Rectal smooth muscle tissue (tissue), 1 donor: ENCODE measurements around the gene MID2.
"Not testable (repeated sequence)": the region's sequence is repeated elsewhere in the genome, so short reads cannot be mapped to it uniquely, and the experiment has no call there.

Experiments
- H3K27ac ChIP-seq: one replicate; pipeline ENCODE4 v1.7.0; 2013; ENCODE audit warnings: low read depth, low read length, inconsistent platforms
- H3K27me3 ChIP-seq: one replicate; pipeline ENCODE4 v1.7.0; 2013; ENCODE audit warnings: low read length; ENCODE audit not compliant: control insufficient read depth, insufficient read depth
- H3K36me3 ChIP-seq: one replicate; pipeline ENCODE4 v1.7.0; 2013; ENCODE audit warnings: low read length; ENCODE audit not compliant: control insufficient read depth, insufficient read depth
- H3K4me1 ChIP-seq: one replicate; pipeline ENCODE4 v1.7.0; 2013; ENCODE audit warnings: low read length; ENCODE audit not compliant: control insufficient read depth, insufficient read depth
- H3K4me3 ChIP-seq: one replicate; pipeline ENCODE4 v1.7.0; 2013; ENCODE audit warnings: low read length
- H3K9ac ChIP-seq: one replicate; pipeline ENCODE4 v1.7.0; 2013; ENCODE audit warnings: low read length

Gene MID2

DNA sequence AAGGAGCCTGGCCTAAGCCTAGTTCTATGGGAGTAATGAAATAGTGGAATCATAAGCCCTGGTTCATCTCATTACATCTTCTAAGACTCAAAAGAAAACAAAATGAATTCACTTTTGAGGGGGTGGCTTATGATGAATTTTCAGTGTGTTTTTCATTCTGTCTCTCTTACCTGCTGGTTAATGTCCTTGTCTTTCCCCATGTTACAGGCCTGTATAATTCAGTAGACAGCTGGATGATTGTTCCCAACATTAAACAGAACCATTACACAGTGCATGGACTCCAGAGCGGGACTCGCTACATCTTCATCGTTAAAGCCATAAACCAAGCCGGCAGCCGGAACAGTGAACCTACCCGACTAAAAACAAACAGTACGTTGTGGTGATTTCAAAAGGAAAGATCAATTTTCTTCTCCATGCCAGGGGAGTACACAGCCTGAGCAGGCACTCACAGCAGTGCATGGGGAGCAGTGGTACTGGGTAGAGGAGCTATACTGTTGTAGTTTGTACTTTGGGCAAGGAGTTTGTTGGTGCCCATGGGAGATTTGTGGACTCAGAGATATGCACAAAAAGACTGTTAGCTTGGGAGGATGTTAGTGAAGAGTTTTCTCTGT lies 98.6 kb downstream of the MID2 start:
- no peak overlapping the region for H3K27ac ChIP-seq
- H3K36me3 ChIP-seq, result no peaks in the 10 kb centered on the region
- H3K27me3 ChIP-seq, result no peaks in the 10 kb centered on the region
- H3K9ac ChIP-seq, result no peak overlapping the region
- H3K4me3 ChIP-seq, result no peak overlapping the region
- H3K4me1 ChIP-seq, result no peaks in the 10 kb centered on the region

- Histone ChIP-seq H3K4me3 (no peak overlapping the region), H3K27me3 (no peaks in the 10 kb centered on the region), H3K36me3 (no peaks in the 10 kb centered on the region), H3K4me1 (no peaks in the 10 kb centered on the region), H3K9ac (no peak overlapping the region), H3K27ac (no peak overlapping the region)
Observed at GRCh38 chrX:107934262-107934661, 108.6 kb downstream of the MID2 start.

- Histone ChIP-seq H3K4me1 (no peaks in the 10 kb centered on the region), H3K27ac (no peak overlapping the region), H3K9ac (no peak overlapping the region), H3K4me3 (no peak overlapping the region), H3K36me3 (no peaks in the 10 kb centered on the region), H3K27me3 (peaks cover 3% of the 10 kb centered on the region)
Observed at GRCh38 chrX:107935200-107935599, 109.5 kb downstream of the MID2 start.

DNA sequence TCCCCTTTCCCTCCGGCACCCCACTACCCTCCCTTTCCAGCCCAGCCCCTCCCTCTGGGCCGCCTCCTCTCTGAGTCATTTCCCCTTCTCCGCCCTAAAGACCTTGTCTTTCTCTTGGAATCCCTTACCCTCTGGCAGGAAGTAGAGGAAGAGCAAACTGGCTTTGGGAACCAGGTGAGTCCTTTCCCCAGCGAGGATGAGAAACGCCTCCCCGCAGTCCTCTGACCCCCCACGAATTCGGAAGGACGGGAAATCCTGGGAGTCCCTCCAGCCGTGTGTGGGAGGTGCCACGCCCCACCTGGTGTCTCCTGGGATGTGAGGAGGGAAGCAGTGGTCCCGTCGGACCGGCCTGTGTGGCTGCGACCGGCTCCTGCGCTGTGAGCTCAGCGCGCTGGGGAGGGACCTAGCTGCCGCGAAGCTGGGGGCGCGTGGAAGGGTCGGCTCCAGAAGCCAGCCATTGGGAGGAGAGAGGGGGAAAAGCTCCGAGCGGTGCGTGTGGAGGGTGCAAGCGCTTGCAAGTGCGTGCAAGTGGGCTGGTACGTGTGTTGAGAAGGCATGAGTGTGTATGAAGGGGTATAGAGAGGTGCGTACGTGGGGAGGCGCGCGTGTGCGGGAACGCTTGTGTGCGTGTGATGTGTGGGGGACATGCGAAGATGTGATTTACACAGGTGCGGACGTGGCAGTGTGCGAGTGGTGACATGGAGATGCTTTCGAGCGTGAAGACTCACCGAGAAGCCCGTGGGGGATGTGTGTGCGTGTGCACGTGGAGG lies 110.2 kb downstream of the MID2 start:
- Histone ChIP-seq H3K4me3 (peak overlapping the region; percentile 30), H3K27ac (no peak overlapping the region), H3K9ac (no peak overlapping the region), H3K4me1 (no peaks in the 10 kb centered on the region), H3K27me3 (peaks cover 3% of the 10 kb centered on the region), H3K36me3 (no peaks in the 10 kb centered on the region)

DNA sequence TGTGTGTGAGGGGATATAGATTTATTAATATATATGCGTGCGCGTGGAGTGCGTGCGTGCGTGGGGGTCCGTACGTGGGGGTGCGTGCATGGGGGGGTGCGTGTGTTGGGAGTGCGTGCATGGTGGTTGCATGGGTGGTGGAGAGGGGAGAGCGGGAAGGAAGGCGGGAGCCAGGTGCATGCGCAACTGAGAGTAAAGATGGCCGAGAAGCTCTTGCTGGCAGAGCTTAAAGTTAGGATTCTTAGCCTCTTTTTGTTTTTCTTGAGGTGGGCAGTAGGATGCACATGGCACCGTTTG lies 110.7 kb downstream of the MID2 start:
- no peaks in the 10 kb centered on the region for H3K4me1 ChIP-seq
- no peak overlapping the region for H3K27ac ChIP-seq
- H3K27me3 ChIP-seq, result peaks cover 3% of the 10 kb centered on the region
- no peak overlapping the region for H3K4me3 ChIP-seq
- no peaks in the 10 kb centered on the region for H3K36me3 ChIP-seq
- H3K9ac ChIP-seq, result no peak overlapping the region

DNA sequence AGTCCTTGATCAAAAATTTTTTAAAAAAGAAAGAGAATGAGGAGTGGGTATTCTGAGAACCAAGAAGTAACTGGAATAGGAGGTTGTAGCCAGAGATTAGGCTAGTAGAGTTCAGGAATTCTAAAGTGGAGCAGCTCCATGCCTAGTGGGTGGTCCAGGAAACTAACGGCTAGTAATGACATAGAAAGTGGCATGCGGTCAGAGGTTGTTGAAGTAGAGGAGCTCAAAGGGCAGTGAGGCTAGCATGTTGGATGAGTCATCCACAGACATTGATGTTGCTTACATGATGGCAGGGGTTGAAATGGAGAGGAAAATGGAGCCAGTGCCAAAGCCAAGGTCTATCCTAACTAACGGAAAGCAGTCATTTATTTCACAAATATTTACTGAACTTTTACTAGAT lies 114.4 kb downstream of the MID2 start:
- Histone ChIP-seq H3K4me1 (no peaks in the 10 kb centered on the region), H3K4me3 (no peak overlapping the region), H3K27ac (no peak overlapping the region), H3K27me3 (peaks cover 3% of the 10 kb centered on the region), H3K9ac (no peak overlapping the region), H3K36me3 (no peaks in the 10 kb centered on the region)

DNA sequence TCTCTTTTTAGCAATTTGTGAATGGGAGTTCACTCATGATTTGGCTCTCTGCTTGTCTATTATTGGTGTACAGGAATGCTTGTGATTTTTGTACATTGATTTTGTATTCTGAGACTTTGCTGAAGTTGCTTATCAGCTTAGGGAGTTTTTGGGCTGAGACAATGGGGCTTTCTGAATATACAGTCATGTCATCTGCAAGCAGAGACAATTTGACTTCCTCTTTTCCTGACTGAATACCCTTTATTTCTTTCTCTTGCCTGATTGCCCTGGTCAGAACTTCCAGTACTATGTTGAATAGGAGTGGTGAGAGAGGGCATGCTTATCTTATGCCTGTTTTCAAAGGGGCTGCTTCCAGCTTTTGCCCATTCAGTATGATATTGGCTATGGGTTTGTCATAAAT lies 129.7 kb downstream of the MID2 start:
- not testable (repeated sequence) for H3K27me3 ChIP-seq, H3K27ac ChIP-seq, H3K9ac ChIP-seq, H3K36me3 ChIP-seq, H3K4me1 ChIP-seq, H3K4me3 ChIP-seq

DNA sequence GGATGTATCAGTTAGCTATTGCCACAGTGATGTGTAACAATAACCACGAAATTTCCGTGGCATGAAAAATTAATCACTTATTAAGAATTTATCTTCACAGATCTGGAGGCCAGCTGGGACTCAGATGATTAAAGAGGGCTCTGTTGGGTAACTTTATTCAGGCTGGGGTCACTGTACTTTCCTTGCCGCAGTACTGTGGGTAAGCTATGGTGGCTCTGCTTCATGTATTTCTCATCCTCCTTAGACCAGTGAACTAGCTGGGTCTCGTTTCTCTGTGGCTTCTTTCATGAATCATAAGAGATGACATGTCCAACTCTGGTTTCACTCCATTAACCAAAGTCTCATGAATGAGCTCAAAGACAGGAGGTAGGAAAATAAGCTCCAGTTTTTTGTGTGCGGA lies 143.0 kb downstream of the MID2 start:
- no peaks in the 10 kb centered on the region for H3K4me1 ChIP-seq
- H3K27me3 ChIP-seq, result no peaks in the 10 kb centered on the region

DNA sequence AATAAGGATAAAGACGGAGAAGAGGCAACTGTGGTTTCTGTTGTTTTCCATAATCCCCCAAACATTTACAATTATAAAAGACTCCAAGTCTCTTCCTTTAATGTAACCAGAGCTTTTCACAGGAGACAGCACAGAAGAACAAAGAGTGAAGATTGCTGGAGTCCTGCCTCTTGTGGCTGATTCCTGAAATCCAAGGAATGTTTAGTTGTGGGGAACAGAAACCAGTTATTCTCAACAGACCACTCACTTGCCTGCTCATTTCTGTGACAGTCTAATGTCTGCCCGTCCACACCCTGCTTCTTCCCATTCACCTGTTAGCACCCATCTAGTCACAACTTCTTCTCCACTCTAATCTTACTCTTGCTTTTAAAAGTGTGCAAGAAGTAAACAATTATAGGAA lies 144.4 kb downstream of the MID2 start:
- H3K27ac ChIP-seq, result no peak overlapping the region
- H3K4me3 ChIP-seq, result no peak overlapping the region
- no peaks in the 10 kb centered on the region for H3K4me1 ChIP-seq
- H3K27me3 ChIP-seq, result no peaks in the 10 kb centered on the region
- no peaks in the 10 kb centered on the region for H3K36me3 ChIP-seq
- H3K9ac ChIP-seq, result no peak overlapping the region

More for the DNA sequence above, 143.0 kb downstream of the MID2 start:
- no peak overlapping the region for H3K27ac ChIP-seq
- no peak overlapping the region for H3K4me3 ChIP-seq
- no peak overlapping the region for H3K9ac ChIP-seq
- H3K36me3 ChIP-seq, result no peaks in the 10 kb centered on the region

- no peaks in the 10 kb centered on the region for H3K4me1 ChIP-seq
- no peaks in the 10 kb centered on the region for H3K36me3 ChIP-seq
- no peaks in the 10 kb centered on the region for H3K27me3 ChIP-seq
- no peak overlapping the region for H3K9ac ChIP-seq
- H3K4me3 ChIP-seq, result no peak overlapping the region
- H3K27ac ChIP-seq, result no peak overlapping the region
Observed at GRCh38 chrX:107971636-107972035, 146.0 kb downstream of the MID2 start.
